Mesendoderm (in vitro differentiated cells): ENCODE measurements around the gene SHFL. TPM values are rescaled to one million over a fixed set of nuclear protein-coding genes. Genes with fewer than 3 reads are reported as not detected.

Source experiments
- DNase-seq: peaks from one replicate; pipeline ENCODE4 v3.0.0; 2013
- H2AK5ac ChIP-seq: 2 replicates; pipeline ENCODE4 v1.6.1; 2013; ENCODE audit warnings: low read length, inconsistent platforms
- H2BK120ac ChIP-seq: 2 replicates; pipeline ENCODE4 v1.6.1; 2013; ENCODE audit warnings: low read depth, mild to moderate bottlenecking, low read length, moderate library complexity, mixed read lengths
- H2BK15ac ChIP-seq: replicated peaks from 2 replicates; pipeline ENCODE4 v1.6.1; 2013; ENCODE audit warnings: low read depth, mild to moderate bottlenecking, moderate library complexity
- H2BK5ac ChIP-seq: 2 replicates; pipeline ENCODE4 v1.6.1; 2013; ENCODE audit warnings: low read length, inconsistent platforms
- H3K18ac ChIP-seq: 2 replicates; pipeline ENCODE4 v1.6.1; 2013; ENCODE audit warnings: mild to moderate bottlenecking, low read length, mixed read lengths
- H3K23ac ChIP-seq: one replicate; pipeline ENCODE4 v1.6.1; 2013; ENCODE audit warnings: low read length
- H3K27ac ChIP-seq: 2 replicates; pipeline ENCODE4 v1.5.1; 2013; ENCODE audit warnings: low read depth, mild to moderate bottlenecking, inconsistent platforms, low read length, moderate library complexity
- H3K27me3 ChIP-seq: 2 replicates; pipeline ENCODE4 v1.6.1; 2013; ENCODE audit warnings: low read length, control low read depth, mild to moderate bottlenecking, inconsistent platforms; ENCODE audit not compliant: insufficient read depth, poor library complexity
- H3K36me3 ChIP-seq: 2 replicates; pipeline ENCODE4 v1.6.1; 2013; ENCODE audit warnings: low read length, inconsistent platforms; ENCODE audit not compliant: control insufficient read depth, insufficient read depth
- H3K4ac ChIP-seq: one replicate; pipeline ENCODE4 v1.6.1; 2013; ENCODE audit warnings: low read depth, mild to moderate bottlenecking, low read length, moderate library complexity
- H3K4me1 ChIP-seq: 2 replicates; pipeline ENCODE4 v1.6.1; 2013; ENCODE audit warnings: low read depth, low read length, inconsistent platforms; ENCODE audit not compliant: control insufficient read depth
- H3K4me2 ChIP-seq: 2 replicates; pipeline ENCODE4 v1.6.1; 2013; ENCODE audit warnings: low read length
- H3K4me3 ChIP-seq: 2 replicates; pipeline ENCODE4 v1.5.1; 2013; ENCODE audit warnings: mild to moderate bottlenecking, low read length
- H3K56ac ChIP-seq: one replicate; pipeline ENCODE4 v1.6.1; 2013; ENCODE audit warnings: low read length
- H3K79me1 ChIP-seq: 2 replicates; pipeline ENCODE4 v1.6.1; 2013; ENCODE audit warnings: low read length, inconsistent platforms
- H3K79me2 ChIP-seq: 2 replicates; pipeline ENCODE4 v1.6.1; 2013; ENCODE audit warnings: mild to moderate bottlenecking, low read length; ENCODE audit not compliant: control insufficient read depth, insufficient read depth
- H3K9ac ChIP-seq: 2 replicates; pipeline ENCODE4 v1.6.1; 2013; ENCODE audit warnings: low read length, inconsistent platforms
- H4K5ac ChIP-seq: one replicate; pipeline ENCODE4 v1.6.1; 2013; ENCODE audit warnings: low read length
- H4K8ac ChIP-seq: one replicate; pipeline ENCODE4 v1.6.1; 2013; ENCODE audit warnings: low read depth, mild to moderate bottlenecking, control low read depth, low read length, moderate library complexity
- WGBS: extraction: QIAGEN DNeasy Blood & Tissue Kit; methylation state at CpG from one replicate; pipeline ENCODE4 v1.1.7; 2013; ENCODE audit warnings: low lambda C conversion rate, missing lambda C conversion rate; ENCODE audit not compliant: insufficient coverage; ENCODE audit errors: extremely low coverage; 5-methylcytosine and 5-hydroxymethylcytosine counted together
- small RNA-seq: library from polyadenylated mRNA; stranded (forward); fragments of <200 nt; extraction: miRNeasy Mini kit (QIAGEN cat#:217004); gene quantifications from one replicate; pipeline ENCODE3, GENCODE V24; 2013; ENCODE audit not compliant: insufficient read depth

Gene SHFL

DNA sequence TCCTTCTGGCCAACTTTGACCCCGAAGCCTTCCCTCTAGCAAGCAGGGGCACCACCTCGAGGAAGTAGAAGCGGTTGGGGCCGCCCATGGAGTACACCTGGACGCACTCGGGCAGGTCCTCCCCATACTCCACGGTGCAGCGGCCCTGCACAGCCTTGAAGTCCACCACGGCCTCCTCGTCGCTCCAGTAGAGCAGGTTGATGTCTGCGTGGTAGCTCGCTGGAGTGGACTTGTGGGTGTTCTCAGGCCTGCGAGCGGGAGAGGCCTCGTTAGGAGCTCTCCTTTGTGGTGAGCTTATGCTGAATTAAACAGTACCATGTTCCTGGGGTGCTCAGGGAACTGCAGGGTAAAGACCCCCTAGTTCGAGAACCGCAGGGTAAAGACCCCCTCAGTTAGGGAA, 55.9 kb downstream of the SHFL start:
- Histone ChIP-seq H3K18ac (no peak overlapping the region), H2BK15ac (no peak overlapping the region), H4K8ac (no peak overlapping the region), H2BK5ac (no peak overlapping the region), H3K4me3 (no peak overlapping the region), H3K79me1 (no peaks in the 10 kb centered on the region), H3K56ac (no peak overlapping the region), H4K5ac (no peak overlapping the region), H2BK120ac (no peak overlapping the region), H3K27ac (no peak overlapping the region), H3K27me3 (no peaks in the 10 kb centered on the region), H3K36me3 (peaks cover 47% of the 10 kb centered on the region), H3K4me2 (no peak overlapping the region), H3K23ac (no peak overlapping the region), H2AK5ac (no peak overlapping the region), H3K79me2 (no peaks in the 10 kb centered on the region), H3K4me1 (no peaks in the 10 kb centered on the region), H3K4ac (no peak overlapping the region), H3K9ac (no peak overlapping the region)
- no CpG with 5 or more reads among the region's 18 CpGs for WGBS
- no peak for DNase-seq

Small RNAs within 50 kb of the gene (small RNA-seq; reads per million reads assigned to genes)
- gene MIR5589 (not detected), gene SNORD105 (148 reads per million, percentile 96 among the genes with 10 or more reads in this experiment), gene SNORD105B (487 reads per million, percentile 98 among the genes with 10 or more reads in this experiment)
